Transverse colon (tissue), 4 donors: ENCODE data around the gene AKT1.

Experiments used
- POLR2AphosphoS5 ChIP-seq, 3 donors: sonication (generic); formaldehyde crosslinking; IDR thresholded peaks; one replicate each; pipeline ENCODE4 v1.6.1; 2016; ENCODE audit warnings: antibody characterized with exemption in 3 of 3
- TF ChIP-seq, protein P1 (sequence below), 5 experiments: fragments of 200-600 bp in 3 of 5; fragments of 450-650 bp in 2 of 5; sonication (generic) in 3 of 5; IDR thresholded peaks; 1 replicate in 2 of 5; 2 replicates in 3 of 5; pipeline ENCODE4 v1.5.1; 2016 to 2017; ENCODE audit warnings: antibody characterized with exemption in 5 of 5, inconsistent platforms in 3 of 5, mild to moderate bottlenecking in 2 of 5, moderate library complexity in 1 of 5

DNA sequence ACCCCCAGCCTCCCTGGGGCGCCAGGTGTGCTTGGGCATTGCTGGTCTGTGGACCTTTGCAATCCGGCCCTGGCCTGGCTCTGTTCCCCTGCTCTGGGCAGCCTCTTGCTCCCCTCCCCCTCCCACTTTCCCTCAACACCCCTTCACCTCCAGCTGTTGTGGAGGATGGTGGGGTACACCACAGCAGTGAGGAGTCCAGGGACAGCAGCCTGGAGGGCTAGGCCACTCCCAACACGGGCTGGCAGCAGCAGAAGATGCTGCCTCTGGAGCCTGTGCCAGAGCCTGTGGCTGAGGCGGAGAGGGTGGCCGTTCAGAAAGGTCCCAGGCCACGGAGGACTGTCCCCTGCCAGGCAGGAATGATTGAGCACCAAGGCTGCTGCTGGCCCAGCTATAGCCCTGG lies 12.9 kb upstream of the AKT1 start:
- TF ChIP-seq POLR2AphosphoS5 (IDR thresholded peaks at IDR 0.05), result no peak
- TF ChIP-seq, protein P1, sequence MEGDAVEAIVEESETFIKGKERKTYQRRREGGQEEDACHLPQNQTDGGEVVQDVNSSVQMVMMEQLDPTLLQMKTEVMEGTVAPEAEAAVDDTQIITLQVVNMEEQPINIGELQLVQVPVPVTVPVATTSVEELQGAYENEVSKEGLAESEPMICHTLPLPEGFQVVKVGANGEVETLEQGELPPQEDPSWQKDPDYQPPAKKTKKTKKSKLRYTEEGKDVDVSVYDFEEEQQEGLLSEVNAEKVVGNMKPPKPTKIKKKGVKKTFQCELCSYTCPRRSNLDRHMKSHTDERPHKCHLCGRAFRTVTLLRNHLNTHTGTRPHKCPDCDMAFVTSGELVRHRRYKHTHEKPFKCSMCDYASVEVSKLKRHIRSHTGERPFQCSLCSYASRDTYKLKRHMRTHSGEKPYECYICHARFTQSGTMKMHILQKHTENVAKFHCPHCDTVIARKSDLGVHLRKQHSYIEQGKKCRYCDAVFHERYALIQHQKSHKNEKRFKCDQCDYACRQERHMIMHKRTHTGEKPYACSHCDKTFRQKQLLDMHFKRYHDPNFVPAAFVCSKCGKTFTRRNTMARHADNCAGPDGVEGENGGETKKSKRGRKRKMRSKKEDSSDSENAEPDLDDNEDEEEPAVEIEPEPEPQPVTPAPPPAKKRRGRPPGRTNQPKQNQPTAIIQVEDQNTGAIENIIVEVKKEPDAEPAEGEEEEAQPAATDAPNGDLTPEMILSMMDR (IDR thresholded peaks at IDR 0.05), result no peak
